HCEC 1CT (cell line): ENCODE results near the gene IL1RL1.
A peak's percentile ranks its signal among the peaks of the same experiment; 100 is the strongest.

Experiments
- DNase-seq: peaks from one replicate; pipeline ENCODE4 v3.0.0-alpha.2; 2017

The IL1RL1 gene

GRCh38 chr2:102310964-102311640 lies at the start of gene IL1RL1:
Gene IL1RL1, plus strand, starts transcription at chr2:102311563. Its CDS starts 26,702 bp downstream, at chr2:102338265.
- DNase-seq: no peak

GRCh38 chr2:102262216-102263129 lies 48.9 kb upstream of the IL1RL1 start:
- no peak for DNase-seq

- DNase-seq: no peak
Observed at GRCh38 chr2:102264952-102265351, 46.4 kb upstream of the IL1RL1 start.

GRCh38 chr2:102266204-102266603 lies 45.2 kb upstream of the IL1RL1 start:
- DNase-seq: no peak

GRCh38 chr2:102267774-102268173 lies 43.6 kb upstream of the IL1RL1 start:
- DNase-seq: no peak

GRCh38 chr2:102268510-102269199 lies 42.7 kb upstream of the IL1RL1 start:
- DNase-seq: peak; percentile 72

- no peak for DNase-seq
Observed at GRCh38 chr2:102269200-102269524, 42.2 kb upstream of the IL1RL1 start.

GRCh38 chr2:102271844-102272243 lies 39.5 kb upstream of the IL1RL1 start:
- no peak for DNase-seq

GRCh38 chr2:102273619-102274211 lies 37.6 kb upstream of the IL1RL1 start:
- DNase-seq: peak; percentile 37

- no peak for DNase-seq
Observed at GRCh38 chr2:102276549-102277201, 34.7 kb upstream of the IL1RL1 start.

GRCh38 chr2:102277202-102277700 lies 34.1 kb upstream of the IL1RL1 start:
- no peak for DNase-seq

- DNase-seq: no peak
Observed at GRCh38 chr2:102278720-102279390, 32.5 kb upstream of the IL1RL1 start.

GRCh38 chr2:102279391-102279735 lies 32.0 kb upstream of the IL1RL1 start:
- DNase-seq: no peak

GRCh38 chr2:102282678-102283091 lies 28.7 kb upstream of the IL1RL1 start:
- no peak for DNase-seq

GRCh38 chr2:102283996-102284395 lies 27.4 kb upstream of the IL1RL1 start:
- peak; percentile 34 for DNase-seq

- no peak for DNase-seq
Observed at GRCh38 chr2:102284611-102285010, 26.8 kb upstream of the IL1RL1 start.

GRCh38 chr2:102285368-102285767 lies 26.0 kb upstream of the IL1RL1 start:
- no peak for DNase-seq

GRCh38 chr2:102286041-102286440 lies 25.3 kb upstream of the IL1RL1 start:
- DNase-seq: no peak

- peak; percentile 28 for DNase-seq
Observed at GRCh38 chr2:102289129-102289528, 22.2 kb upstream of the IL1RL1 start.

GRCh38 chr2:102290594-102290993 lies 20.8 kb upstream of the IL1RL1 start:
- no peak for DNase-seq

GRCh38 chr2:102291319-102292075 lies 19.9 kb upstream of the IL1RL1 start:
- DNase-seq: no peak
